NCI-H774 (cell line): ENCODE results near the gene SFMBT2.

Experiments
- DNase-seq: peaks from one replicate; lab custom pipeline; 2025; lab: John Stamatoyannopoulos, UW

SFMBT2 gene

GRCh38 chr10:7298495-7298894, 112.3 kb downstream of the SFMBT2 start:
- no peak for DNase-seq

DNA sequence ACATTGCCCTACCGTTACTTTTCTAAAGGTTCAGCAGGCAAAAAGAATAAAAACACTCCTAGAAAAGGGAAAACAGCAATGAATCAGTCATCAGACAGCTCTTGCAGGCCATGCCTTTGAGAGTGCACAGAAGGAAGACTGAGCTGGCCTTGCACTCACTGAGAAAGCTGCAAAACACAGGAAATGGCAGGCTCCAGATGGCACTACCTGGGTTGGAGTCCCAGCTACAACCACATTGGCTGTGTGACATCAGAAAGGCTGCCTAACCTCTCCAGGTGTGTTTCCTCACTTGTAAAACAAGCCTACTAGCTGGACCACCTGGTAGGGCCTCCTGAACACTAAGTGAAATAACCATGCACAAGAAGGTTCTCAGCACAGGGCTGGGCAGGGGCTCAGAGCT, 113.7 kb downstream of the SFMBT2 start:
- DNase-seq = no peak

DNA sequence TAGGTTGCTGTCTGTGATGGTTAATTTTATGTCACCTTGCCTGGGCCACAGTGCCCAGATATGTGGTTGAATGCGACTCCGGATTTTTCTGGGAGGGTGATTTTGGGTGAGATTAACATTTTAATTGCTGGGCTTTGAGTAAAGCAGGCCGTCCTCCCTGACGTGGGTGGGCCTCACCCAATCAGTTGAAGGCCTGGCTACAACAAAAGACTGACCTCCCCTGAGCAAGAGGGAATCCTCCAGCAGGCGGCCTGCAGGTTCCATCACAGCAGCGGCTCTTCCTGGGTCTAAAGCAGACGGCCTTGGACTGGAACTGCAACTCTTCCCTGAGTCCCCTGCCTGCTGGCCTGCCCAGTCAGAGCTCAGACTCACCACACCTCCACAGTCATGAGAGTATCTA, 114.2 kb downstream of the SFMBT2 start:
- no peak for DNase-seq

DNA sequence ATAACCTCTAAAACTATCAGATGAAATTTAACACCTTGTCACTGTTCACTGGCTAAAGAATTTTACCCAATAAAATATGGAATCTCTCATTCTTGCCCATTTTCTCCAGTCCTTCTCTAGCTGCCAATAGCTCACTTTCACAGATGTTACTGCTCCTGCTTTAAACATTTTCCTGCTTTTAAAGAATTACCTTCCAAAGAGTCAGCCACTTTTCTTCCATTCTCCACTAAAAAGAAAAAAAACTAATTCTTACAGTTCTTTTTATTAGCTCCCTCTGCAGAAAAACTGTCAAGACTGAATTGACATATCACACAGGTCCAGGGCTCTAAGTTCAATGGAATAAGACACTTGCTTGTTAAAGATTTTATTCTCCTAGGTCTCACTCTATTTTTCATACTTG, 114.8 kb downstream of the SFMBT2 start:
- DNase-seq = no peak

GRCh38 chr10:7293378-7293920, 117.4 kb downstream of the SFMBT2 start:
- DNase-seq = no peak

DNA sequence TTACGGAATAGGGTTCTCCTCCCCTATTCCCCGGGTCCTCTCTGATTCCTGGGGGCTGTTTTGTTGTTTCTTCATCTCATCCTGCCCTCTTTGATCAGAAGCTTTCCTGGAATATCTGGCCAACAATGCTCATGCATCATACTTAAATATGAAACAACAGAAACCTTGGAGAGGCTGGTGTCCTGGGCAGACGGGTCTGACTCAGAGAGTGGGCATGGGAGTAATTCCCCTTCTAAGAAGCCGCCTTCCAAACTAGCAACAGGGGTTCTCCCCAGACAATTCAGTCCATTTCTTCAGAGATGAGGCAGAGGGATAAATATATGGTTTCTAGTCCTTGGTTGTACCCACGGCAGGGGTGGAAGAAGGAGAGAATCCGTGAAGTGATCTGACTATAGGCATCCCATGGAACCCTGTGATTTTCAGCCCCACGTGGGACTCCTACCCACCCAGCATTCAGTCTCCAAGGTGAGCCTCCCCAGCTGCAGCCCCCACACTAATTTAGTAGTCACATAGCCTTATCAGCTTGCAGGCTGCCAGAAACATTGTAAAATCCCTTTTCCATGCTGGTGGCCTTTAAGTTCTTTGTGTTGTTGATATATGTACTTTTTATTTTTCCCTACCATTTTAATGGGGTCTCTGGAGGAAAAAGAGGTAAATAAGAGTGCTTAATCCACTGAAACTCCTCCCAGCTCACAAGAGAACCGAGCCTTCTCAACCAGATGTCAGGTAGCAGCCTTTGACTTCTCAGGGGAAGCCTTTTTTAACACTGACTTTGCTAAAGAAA, 119.2 kb downstream of the SFMBT2 start:
- DNase-seq = no peak

DNA sequence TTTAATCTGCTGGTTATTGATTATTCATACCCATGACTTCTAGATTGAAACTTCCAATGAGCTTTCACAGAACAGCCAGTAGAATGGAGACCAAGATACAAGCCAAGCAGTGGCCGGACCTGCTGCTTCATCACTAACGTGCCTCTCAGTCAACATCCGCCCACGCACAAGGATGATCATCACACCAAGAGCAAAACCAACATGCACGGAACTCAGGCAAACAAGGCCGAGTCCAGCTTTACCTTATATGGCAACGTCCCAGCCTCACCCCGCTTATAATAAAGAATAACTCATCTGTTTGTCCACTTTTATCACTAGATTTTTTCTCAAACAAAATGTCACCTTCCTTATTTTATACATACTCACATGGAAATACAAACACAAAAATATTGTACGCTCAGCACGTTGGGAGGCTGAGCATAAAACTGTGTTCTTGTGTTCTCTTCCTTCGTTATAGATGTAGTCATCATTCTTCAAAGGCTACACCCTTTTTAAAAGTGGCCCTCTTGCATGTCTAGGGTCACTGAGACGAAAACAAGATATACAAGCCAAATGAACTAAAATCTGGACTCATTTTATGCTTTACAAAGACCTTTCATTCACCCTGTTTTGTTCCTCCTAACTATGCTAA, 122.7 kb downstream of the SFMBT2 start:
- no peak for DNase-seq

DNA sequence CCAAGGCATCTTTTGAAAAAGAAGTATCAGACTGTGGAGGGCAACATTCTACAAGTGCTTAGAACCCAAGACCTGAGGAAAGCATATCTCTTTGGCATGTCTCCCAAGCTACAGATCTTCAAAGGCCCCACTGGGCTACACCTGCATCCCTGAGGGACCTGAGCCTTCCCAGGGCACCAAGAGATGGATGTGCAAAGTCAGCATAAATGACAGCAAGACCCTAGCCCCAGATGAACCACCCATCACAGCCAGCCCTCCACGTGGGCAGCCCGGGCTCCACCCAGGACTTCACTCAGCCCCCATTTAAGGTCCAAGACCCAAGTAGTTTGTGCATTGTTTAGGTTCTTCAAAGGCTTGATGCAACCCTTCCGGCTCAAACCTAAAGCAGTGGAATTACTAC, 123.5 kb downstream of the SFMBT2 start:
- no peak for DNase-seq

DNA sequence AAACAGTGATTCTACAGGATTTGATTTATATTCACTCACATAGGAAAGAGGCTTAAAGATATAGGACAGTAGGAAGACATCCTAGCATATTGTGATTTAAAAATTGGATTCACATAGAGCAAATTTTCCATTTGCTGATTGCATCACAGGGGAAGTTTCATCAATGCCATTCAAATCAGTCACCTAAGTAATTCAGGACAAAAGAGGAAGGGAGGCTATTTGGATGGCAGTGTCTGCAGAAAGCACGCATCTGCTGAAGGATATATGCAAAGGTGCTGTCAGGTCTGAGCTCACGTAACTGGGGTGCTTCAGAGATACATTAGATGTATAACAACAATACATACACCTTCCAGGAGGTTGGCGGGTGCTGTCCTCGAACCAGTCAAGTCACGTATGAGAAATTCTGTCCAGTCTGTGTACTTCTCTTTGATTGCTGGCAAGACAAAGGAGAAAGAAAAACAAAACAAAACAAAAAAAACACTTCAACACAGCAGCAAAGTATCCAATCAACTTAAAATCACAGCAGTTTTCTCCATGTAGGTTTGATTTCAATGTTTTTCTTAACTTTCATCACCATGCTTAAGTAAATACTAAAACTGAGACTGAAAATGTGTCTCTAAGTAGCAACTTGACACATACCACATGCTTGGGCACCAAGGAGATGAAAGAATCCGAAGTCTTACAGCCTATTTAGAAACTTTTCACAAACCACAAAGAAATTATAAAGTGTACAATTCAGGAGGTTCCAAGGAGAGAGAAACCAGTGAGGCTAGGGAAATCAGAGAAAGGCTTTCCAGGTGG, 125.1 kb downstream of the SFMBT2 start:
- no peak for DNase-seq

DNA sequence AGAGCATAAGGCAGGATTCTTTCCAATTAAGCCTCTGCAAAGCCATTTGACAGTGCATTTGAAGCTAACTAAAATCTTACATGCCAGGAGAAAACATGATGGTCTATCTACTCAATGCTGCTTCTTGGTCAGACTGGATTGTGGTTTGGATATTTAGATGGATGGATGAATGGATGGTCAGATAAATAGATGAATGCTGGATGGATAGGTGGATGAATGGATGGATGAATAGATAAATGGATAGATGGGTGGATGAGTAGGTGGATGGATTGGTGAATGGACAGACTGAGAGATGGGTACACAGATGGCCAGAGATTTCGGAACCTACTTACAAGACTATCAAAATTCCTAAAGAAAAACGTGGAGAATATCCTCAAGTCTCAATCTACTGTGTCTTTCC, 127.6 kb downstream of the SFMBT2 start:
- no peak for DNase-seq

GRCh38 chr10:7282457-7282856, 128.4 kb downstream of the SFMBT2 start:
- no peak for DNase-seq

GRCh38 chr10:7281429-7281828, 129.4 kb downstream of the SFMBT2 start:
- no peak for DNase-seq

DNA sequence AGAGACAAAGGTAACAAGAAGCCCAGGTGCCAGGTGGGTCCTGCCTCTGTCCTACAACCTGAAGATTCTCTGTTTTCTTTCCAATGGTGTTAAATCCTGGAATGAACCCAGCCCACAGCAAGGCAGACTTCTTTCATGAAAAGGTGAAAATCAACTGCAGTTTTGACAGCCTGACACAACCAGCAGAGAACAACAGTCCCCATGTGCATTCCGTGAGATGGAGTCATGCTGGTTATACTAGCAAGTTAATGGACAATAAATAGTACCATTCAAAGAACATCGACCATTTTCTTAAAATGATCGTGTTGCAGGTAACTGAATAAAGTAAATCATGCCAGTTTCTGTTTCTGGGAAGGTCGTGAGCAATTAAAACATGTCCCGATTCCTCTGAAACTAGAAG, 131.5 kb downstream of the SFMBT2 start:
- DNase-seq = no peak

DNA sequence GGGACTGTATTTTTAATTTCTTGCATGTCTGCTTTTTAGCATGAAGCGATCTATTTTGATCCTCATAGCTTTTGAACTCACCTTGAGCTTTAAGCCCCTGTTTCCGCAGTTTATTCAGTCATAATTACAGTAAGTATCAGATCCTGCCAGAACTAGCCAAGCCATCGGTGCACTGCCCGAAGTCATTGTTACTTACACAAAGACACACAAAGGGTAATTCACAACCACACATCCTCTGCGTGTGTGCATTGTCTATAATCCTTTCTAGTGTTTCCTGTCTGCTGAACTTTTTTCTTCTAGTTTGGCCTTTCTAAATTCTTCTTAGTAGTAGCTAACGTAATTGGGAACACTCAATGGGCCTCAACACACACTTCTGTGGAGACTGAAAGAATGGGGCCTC, 133.0 kb downstream of the SFMBT2 start:
- DNase-seq = no peak

- DNase-seq = no peak
Observed at GRCh38 chr10:7277432-7277831, 133.4 kb downstream of the SFMBT2 start.

- DNase-seq = no peak
Observed at GRCh38 chr10:7275761-7276440, 134.9 kb downstream of the SFMBT2 start.

GRCh38 chr10:7274293-7274692, 136.5 kb downstream of the SFMBT2 start:
- DNase-seq = no peak

DNA sequence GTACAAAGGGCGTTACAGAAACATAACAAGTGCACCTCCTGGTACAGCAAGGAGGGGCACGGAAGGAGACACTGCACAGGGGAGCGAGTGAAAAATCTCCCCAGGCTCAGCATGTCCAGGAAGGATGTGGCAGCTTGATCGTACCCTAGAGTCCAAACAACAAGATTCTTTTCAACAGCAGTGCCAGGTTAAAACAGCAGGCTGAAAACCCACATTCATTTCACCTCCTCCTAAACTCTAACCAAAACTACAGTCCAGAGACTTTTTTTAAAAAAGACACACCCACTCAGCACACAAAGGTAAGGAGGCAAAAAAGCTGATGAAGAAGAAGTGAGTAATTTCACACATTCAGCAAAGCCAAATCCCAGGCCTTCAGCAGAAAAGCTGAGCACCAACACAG, 138.8 kb downstream of the SFMBT2 start:
- no peak for DNase-seq

GRCh38 chr10:7269988-7270387, 140.8 kb downstream of the SFMBT2 start:
- DNase-seq = no peak

DNA sequence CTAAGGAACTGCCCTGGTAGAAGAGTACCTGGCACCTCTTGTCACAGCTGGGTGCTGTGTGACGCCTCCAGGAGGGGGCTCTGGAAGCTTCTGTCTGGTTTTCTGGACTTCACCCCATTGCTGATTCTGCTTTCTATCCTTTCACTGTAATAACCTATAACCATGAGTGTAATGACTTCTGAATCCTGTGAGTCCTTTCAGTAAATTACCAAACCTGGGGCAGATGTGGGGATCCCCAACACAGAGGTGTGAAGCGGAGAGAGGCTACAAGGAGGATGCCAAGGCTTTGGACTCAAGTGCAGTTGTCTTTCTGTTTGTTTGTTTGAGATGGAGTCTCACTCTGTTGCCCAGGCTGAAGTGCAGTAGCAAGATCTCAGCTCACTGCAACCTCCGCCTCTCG, 143.7 kb downstream of the SFMBT2 start:
- DNase-seq = no peak

GRCh38 chr10:7265396-7266123, 145.3 kb downstream of the SFMBT2 start:
- no peak for DNase-seq
